Smooth muscle cell (in vitro differentiated cells): ENCODE measurements around the gene CCM2. TPM values are rescaled to one million over a fixed set of nuclear protein-coding genes. Genes with fewer than 3 reads are reported as not detected.

ENCODE experiments used
- DNase-seq: peaks from one replicate; lab custom pipeline; 2025; ENCODE audit not compliant: unreplicated experiment; lab: John Stamatoyannopoulos, UW
- H2AFZ ChIP-seq: fragments of 200-600 bp; sonication (generic); 2 replicates; pipeline ENCODE4 v1.6.0; 2016; ENCODE audit warnings: antibody characterized with exemption, low read depth, mild to moderate bottlenecking
- H3F3A ChIP-seq: fragments of 200-600 bp; sonication (generic); 2 replicates; pipeline ENCODE4 v1.6.0; 2017; ENCODE audit warnings: antibody characterized with exemption, low read depth
- H3K27ac ChIP-seq: fragments of 200-600 bp; sonication (generic); 2 replicates; pipeline ENCODE4 v1.5.1; 2016; ENCODE audit warnings: low read depth, mild to moderate bottlenecking
- H3K27me3 ChIP-seq: fragments of 200-600 bp; sonication (generic); 2 replicates; pipeline ENCODE4 v1.6.1; 2016; ENCODE audit warnings: low read depth, mild to moderate bottlenecking
- H3K36me3 ChIP-seq: fragments of 200-600 bp; sonication (generic); 2 replicates; pipeline ENCODE4 v1.5.1; 2016; ENCODE audit warnings: low read depth
- H3K4me1 ChIP-seq: fragments of 200-600 bp; sonication (generic); 2 replicates; pipeline ENCODE4 v1.5.1; 2016; ENCODE audit warnings: low read depth
- H3K4me2 ChIP-seq: fragments of 200-600 bp; sonication (generic); 2 replicates; pipeline ENCODE4 v1.6.0; 2016; ENCODE audit warnings: mild to moderate bottlenecking
- H3K4me3 ChIP-seq: fragments of 200-600 bp; sonication (generic); 2 replicates; pipeline ENCODE4 v1.5.1; 2016; ENCODE audit warnings: mild to moderate bottlenecking
- H3K79me2 ChIP-seq: fragments of 200-600 bp; sonication (generic); 2 replicates; pipeline ENCODE4 v1.6.0; 2016; ENCODE audit warnings: low read depth, mild to moderate bottlenecking
- H3K9ac ChIP-seq: fragments of 200-600 bp; sonication (generic); 2 replicates; pipeline ENCODE4 v1.6.0; 2016; ENCODE audit warnings: low read depth
- H3K9me3 ChIP-seq: fragments of 200-600 bp; sonication (generic); replicated peaks from 2 replicates; pipeline ENCODE4 v1.5.1; 2016; ENCODE audit warnings: low read depth
- H4K20me1 ChIP-seq: fragments of 200-600 bp; sonication (generic); 2 replicates; pipeline ENCODE4 v1.6.0; 2016; ENCODE audit warnings: low read depth
- CTCF ChIP-seq: fragments of 200-600 bp; sonication (generic); IDR thresholded peaks from 2 replicates; pipeline ENCODE4 v1.5.1; 2017; ENCODE audit warnings: borderline replicate concordance, mild to moderate bottlenecking, antibody characterized with exemption; ENCODE audit not compliant: insufficient read depth, poor library complexity, severe bottlenecking
- WGBS: methylation state at CpG from one replicate; pipeline ENCODE4 v1.1.7; 2016; ENCODE audit warnings: low lambda C conversion rate; 5-methylcytosine and 5-hydroxymethylcytosine counted together
- polyA plus RNA-seq: library from polyadenylated mRNA; unstranded; fragments of >200 nt; fragmentation: Nextera tagmentation; extraction: Ambion mirVana; gene quantifications from 2 replicates; pipeline ENCODE4 v1.2.1, GENCODE V29; 2016
- total RNA-seq: library from RNA; depleted of rRNA; stranded (reverse); fragments of >200 nt; gene quantifications from 2 replicates; pipeline ENCODE4 v1.2.3, GENCODE V29; 2014

The CCM2 gene
- total and polyA plus RNA-seq, 2 experiments from 2014 or later: 32.6 to 85.5 TPM

GRCh38 chr7:44975331-44976039 lies 24.5 kb upstream of the CCM2 start:
- 92% methylated on average over 12 of the region's 12 CpGs for WGBS
- Histone ChIP-seq H3K36me3 (no peaks in the 10 kb centered on the region), H3K4me3 (no peak overlapping the region), H3K4me1 (no peaks in the 10 kb centered on the region), H3K27me3 (no peaks in the 10 kb centered on the region), H3K9me3 (no peaks in the 10 kb centered on the region), H4K20me1 (no peaks in the 10 kb centered on the region), H3K9ac (no peak overlapping the region), H3K4me2 (no peak overlapping the region), H3K79me2 (no peaks in the 10 kb centered on the region), H2AFZ (no peak overlapping the region), H3K27ac (no peak overlapping the region), H3F3A (no peaks in the 10 kb centered on the region)
- TF ChIP-seq CTCF: no peak
- DNase-seq: no peak

GRCh38 chr7:44976040-44976745 lies 23.8 kb upstream of the CCM2 start:
- no peak overlapping the region for H3K27ac ChIP-seq
- H4K20me1 ChIP-seq: no peaks in the 10 kb centered on the region
- no peaks in the 10 kb centered on the region for H3K79me2 ChIP-seq
- no peaks in the 10 kb centered on the region for H3K4me1 ChIP-seq
- DNase-seq: no peak
- H3K9ac ChIP-seq: no peak overlapping the region
- no peaks in the 10 kb centered on the region for H3K27me3 ChIP-seq
- no peaks in the 10 kb centered on the region for H3K9me3 ChIP-seq
- H3K36me3 ChIP-seq: no peaks in the 10 kb centered on the region
- no peak overlapping the region for H3K4me3 ChIP-seq
- no peak for TF ChIP-seq CTCF
- no peak overlapping the region for H3K4me2 ChIP-seq
- no peak overlapping the region for H2AFZ ChIP-seq
- WGBS: 96% methylated on average over 6 of the region's 6 CpGs
- H3F3A ChIP-seq: no peaks in the 10 kb centered on the region

- no peak overlapping the region for H3K9ac ChIP-seq
- H4K20me1 ChIP-seq: no peaks in the 10 kb centered on the region
- no peaks in the 10 kb centered on the region for H3K9me3 ChIP-seq
- no peaks in the 10 kb centered on the region for H3K27me3 ChIP-seq
- H3K4me3 ChIP-seq: no peak overlapping the region
- no peak for DNase-seq
- no peak overlapping the region for H2AFZ ChIP-seq
- H3K4me2 ChIP-seq: no peak overlapping the region
- H3K4me1 ChIP-seq: no peaks in the 10 kb centered on the region
- no peaks in the 10 kb centered on the region for H3K79me2 ChIP-seq
- no peaks in the 10 kb centered on the region for H3F3A ChIP-seq
- TF ChIP-seq CTCF: no peak
- WGBS: 99% methylated on average over 16 of the region's 17 CpGs
- no peaks in the 10 kb centered on the region for H3K36me3 ChIP-seq
- H3K27ac ChIP-seq: no peak overlapping the region
These were observed 23.2 kb upstream of the CCM2 start for GRCh38 chr7:44976746-44977196.
